GM19438 (cell line): ENCODE data around the gene RIC8A.
"Not testable (repeated sequence)": the region's sequence is repeated elsewhere in the genome, so short reads cannot be mapped to it uniquely, and the experiment has no call there.

Experiments
- ATAC-seq: cut with Tn5 transposase; IDR thresholded peaks from one replicate; pipeline ENCODE4 v1.9.1; 2021; ENCODE audit warnings: low read depth; ENCODE audit not compliant: unreplicated experiment

The RIC8A gene

GRCh38 chr11:216081-216974, 8.8 kb downstream of the RIC8A start:
- no peak for ATAC-seq

- no peak for ATAC-seq
These were observed 10.2 kb downstream of the RIC8A start for GRCh38 chr11:217704-218103.

- no peak for ATAC-seq
These were observed 11.5 kb downstream of the RIC8A start for GRCh38 chr11:218815-219593.

GRCh38 chr11:220641-221215, 13.2 kb downstream of the RIC8A start:
- ATAC-seq, result not testable (repeated sequence)

- no peak for ATAC-seq
These were observed 14.0 kb downstream of the RIC8A start for GRCh38 chr11:221539-221938.

- ATAC-seq, result no peak
These were observed 14.7 kb downstream of the RIC8A start for GRCh38 chr11:221998-222789.

GRCh38 chr11:223026-223789, 15.7 kb downstream of the RIC8A start:
- no peak for ATAC-seq

GRCh38 chr11:223884-224283, 16.4 kb downstream of the RIC8A start:
- ATAC-seq, result no peak

GRCh38 chr11:224424-224823, 16.9 kb downstream of the RIC8A start:
- ATAC-seq, result no peak

- peak; percentile 56 for ATAC-seq
These were observed 18.4 kb downstream of the RIC8A start for GRCh38 chr11:225734-226453.

GRCh38 chr11:227824-228379, 20.4 kb downstream of the RIC8A start:
- no peak for ATAC-seq

GRCh38 chr11:230431-230830, 22.9 kb downstream of the RIC8A start:
- ATAC-seq, result no peak

GRCh38 chr11:232783-233565, 25.5 kb downstream of the RIC8A start:
- no peak for ATAC-seq

- ATAC-seq, result no peak
These were observed 27.7 kb downstream of the RIC8A start for GRCh38 chr11:235180-235579.

GRCh38 chr11:235609-235996, 28.1 kb downstream of the RIC8A start:
- ATAC-seq, result peak; percentile 15

GRCh38 chr11:235997-236773, 28.7 kb downstream of the RIC8A start, which contains the start of gene SIRT3:
SIRT3 (minus strand) TSS chr11:236342; CDS start chr11:236328, 14 bp downstream.
- peak; percentile 80 for ATAC-seq
